HG03558 (cell line): Measurements from ENCODE around the gene SPDEF.

Source experiments
- ATAC-seq: cut with Tn5 transposase; IDR thresholded peaks from one replicate; pipeline ENCODE4 v1.9.1; 2021; ENCODE audit warnings: moderate number of reproducible peaks; ENCODE audit not compliant: unreplicated experiment; ENCODE audit errors: extremely low read depth

Gene SPDEF

DNA sequence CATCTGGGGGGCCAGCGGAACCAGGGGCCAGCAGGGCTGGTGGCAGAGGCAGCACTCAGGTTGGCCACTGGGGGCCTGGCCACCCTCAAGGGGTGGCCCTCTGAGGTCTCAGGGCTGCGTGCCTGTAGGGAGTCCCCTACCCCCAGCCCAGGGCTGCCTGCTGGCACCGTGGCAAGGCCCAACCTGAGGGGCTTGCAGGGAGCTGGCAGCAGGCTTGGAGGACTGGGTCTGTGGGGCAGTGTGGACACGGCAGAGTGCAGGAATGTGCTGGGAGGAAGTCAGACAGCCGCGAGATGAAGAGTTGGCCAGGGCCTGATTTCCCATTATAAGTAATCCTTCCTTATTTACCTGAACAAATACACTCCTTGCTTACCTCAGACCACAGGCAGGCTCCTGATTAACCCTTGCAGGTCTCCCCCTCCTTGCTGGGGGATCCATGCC lies at the start of gene SPDEF:
Gene SPDEF (minus strand): TSS at position 299 of the 441 bp plus-strand sequence. CDS start 11,874 bp downstream, outside the sequence.
- ATAC-seq = no peak

DNA sequence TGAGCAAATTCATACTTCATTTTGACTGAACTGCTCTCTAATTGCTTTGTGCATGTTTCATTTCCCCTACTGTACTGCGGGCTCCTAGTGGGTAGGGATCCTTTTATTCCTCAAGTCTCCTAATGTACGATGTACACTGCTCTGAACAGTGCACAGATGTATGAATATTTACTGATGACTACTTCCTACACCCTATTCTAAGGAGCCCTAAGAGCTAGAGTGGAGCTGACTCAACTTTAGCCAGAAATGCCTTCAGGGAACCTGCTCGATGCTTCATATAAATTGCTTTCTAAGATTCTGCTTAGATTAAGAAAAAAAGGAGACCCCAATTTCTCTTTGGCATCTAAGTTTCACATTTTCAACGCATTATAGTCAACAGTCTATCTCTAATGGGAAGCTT lies 47.6 kb upstream of the SPDEF start:
- ATAC-seq = no peak

DNA sequence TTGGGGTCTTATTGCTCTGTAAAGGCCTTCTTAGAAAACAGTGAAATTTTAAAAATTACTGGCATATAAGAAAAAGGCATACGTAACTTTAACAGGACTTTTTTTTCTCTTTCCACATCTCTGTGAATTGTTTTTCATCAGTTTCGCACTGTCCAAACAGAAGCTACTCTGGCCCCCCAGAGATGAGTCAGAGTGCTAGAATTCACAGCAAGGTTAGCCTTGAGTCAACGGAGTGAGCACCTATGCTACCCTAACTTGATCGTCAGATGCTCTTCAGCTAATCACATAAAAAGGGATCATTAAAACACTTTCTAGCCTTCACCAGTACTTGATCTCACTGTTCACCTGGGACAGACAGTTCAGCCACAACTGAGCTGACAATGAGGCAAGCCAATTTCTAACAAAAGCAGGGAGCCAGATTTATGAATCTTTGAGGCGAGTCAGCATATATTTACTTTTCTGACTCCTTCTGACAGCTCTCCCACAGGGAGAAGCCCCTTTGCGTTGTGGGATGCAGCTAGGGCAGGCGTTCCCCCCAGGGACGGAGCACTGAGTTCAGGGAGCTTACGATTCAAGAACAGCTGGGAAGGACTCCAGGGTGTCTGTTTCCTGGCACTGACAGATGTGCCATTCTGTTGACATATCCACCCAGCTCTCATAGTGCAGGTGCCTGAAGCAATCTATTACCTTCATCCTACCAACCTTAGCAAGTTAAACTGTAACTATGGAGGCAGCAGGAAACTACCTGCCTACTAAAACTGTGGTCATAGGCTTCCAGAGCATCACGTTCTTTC lies 46.4 kb upstream of the SPDEF start:
- no peak for ATAC-seq

DNA sequence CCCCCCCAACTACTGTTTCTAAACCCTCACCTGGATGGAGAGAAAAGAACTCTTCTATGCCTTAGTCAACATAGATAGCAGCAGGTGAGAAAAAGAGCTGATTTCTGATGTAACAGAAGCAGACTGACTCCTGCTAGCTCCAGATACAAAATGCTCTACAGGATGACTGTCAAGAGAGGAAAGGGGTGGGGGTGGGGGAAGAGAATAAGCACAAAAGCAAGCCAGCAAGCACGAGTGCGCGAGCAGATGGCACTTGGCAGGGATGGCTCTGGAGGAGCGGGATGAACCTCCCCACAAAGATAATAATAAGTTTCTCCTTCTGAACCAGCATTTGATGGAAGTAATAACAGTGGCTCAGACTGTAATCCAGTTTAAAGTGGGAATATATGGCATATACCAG lies 45.6 kb upstream of the SPDEF start:
- ATAC-seq = no peak

DNA sequence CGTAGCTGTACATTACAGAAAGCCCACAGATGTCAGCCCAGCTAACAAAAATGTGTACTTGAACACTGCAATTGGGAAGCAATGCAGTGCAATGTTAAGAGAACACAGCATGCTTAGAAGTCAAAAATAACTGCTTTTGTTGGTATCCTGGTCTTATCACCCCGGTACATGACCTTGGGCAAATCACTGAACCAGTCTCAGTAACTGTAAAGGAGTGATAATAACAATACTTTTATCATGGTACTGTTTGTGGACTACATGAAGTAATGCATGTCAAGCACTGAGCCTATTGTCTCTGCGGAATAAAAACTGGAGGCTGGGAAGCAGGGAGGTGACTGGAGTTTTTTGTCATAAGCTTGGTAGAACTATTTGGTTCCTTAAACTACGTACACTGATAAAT lies 44.7 kb upstream of the SPDEF start:
- ATAC-seq = no peak

DNA sequence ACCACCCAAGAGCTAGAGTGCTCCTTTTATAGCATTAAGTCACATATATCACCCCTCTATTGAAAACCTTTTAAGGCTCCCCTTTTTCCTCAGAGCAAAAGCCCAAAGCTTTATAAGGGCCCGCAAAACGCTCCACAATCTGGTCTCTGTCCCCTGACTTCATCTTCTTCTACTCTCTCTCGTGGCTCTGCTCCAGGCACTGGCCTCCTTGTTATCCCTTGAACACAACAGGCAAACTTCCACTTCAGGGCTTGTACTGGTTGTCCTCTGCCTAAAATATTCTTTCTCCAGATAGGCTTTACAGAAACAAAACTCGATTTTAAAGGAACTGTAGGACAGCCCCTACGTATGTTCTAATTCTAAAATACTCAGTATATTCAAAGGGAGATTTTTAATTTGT lies 44.0 kb upstream of the SPDEF start:
- no peak for ATAC-seq

DNA sequence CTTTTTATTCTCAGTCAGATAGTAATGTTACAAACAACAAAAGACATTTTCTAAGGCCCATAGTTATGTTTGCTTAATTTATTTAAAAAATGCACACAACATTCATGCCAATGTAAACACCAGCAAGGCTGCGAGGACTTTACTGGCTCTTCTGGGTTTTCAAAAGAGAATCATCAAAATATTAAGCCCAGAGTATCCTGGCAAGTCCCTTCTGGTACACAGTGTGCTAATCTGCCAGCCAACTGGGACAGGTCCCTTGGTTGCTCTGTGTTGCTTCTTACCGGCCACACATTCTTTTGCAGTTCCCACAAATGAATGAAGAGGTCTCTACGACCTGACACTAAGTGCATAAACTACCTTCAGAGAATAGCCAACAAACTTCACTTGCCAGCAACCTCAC lies 42.6 kb upstream of the SPDEF start:
- ATAC-seq = no peak

DNA sequence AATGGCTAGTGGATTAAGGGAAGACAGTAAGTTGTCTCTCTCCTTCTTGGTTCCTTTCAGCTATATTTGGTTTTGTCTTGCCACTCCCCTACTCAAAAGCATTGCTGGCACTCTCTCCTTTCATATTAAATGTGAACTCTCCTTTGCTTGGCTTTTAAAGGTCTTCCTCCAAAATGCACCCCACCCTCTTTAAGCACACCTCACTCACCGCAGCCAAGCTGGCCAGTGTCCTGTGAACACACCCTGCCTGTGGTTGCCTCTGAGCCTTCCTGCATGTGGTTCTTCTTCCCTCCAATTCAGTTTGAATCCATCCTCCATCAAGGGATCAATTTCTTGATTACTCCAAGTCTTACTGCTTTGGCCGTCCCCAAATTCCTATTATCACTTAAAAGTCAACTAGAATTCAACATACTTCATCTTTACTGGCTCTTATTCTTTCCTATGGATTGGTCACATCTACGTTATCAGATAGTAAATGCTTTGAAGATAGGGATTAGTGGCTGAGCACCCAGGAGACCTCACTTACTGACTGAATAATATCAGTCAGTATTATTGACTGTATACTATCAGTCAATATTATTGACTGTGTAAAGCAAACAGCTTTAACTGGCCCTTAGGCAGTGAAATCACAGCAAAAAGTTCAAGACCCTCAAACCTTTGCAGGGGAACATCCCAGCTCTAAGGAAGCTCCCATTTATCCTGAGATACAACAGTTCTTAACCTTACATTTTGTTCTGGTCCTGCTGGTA lies 41.6 kb upstream of the SPDEF start:
- no peak for ATAC-seq

DNA sequence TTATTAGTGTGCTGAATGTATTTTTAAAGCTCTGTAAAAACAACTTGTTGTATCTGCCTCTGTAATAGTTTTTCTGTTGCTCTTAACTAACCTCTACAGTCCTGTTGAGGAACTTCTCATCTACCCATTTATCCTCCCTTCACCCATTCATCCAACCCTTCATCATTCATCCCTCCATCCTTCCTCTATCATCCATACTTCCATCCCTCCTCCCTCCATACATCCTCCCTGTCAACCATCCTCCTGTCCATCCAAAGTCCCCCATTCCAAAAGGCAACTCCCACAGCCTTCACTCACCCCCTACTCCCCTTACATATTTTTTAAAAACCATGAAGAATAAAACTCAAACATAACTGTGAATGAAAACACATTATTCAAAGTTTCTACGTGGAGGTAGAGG lies 40.7 kb upstream of the SPDEF start:
- ATAC-seq = no peak

DNA sequence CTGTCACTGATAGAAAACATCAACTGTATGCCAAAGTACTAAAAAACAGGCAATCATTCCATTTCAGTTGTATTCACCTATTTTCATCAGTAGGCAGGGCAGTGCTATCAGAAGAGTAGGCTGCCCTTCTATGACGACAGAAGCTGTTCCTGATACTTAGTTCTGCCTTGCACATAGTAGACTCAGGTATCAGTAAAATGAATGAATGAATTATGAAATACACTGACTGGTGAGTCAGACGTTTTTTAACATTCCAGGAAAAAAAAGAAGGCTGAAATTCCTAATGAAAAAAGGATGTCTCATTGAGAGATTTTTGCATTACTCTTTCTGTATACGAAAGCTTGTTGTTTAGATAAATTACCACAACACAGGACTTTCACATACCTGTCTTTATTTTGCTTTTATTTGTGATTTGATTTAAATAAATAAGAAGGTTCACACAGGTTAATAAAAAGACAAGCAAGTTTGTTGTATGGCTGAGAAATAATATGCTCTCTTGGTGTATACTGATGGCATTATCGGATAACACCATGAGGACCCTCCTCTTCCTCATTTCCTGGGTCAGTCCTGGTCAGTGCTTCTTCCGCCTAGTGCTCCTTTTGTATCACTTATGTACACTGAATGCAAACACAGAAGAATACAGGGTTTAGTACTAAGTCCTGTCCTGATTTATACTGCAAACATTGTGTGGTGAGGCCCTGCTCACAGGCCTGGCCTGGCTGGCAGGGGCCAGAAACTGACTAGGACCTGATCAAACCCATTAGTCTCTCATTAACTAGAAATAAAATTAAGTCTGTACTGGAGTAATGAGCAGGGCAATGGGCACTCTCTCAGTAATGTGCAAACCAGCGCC lies 39.4 kb upstream of the SPDEF start:
- no peak for ATAC-seq

DNA sequence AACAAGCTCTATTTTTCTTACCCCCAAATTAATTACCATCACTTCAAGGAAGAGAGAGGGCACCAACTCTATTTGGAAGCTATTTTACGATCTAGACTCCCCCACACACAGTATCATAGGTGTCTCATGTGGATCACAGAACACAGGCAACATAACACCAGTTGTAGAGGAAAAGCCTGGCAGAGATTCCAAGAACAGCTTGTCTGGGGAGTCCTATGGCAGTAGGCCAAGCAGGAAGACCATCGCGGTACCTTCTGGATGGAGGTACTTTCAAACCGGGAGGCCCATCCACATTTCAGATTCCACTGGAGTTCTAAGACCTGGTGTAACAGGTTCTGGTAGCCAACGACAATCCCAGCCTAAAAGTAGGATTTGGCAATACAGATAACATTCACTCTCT lies 37.6 kb upstream of the SPDEF start:
- ATAC-seq = no peak

DNA sequence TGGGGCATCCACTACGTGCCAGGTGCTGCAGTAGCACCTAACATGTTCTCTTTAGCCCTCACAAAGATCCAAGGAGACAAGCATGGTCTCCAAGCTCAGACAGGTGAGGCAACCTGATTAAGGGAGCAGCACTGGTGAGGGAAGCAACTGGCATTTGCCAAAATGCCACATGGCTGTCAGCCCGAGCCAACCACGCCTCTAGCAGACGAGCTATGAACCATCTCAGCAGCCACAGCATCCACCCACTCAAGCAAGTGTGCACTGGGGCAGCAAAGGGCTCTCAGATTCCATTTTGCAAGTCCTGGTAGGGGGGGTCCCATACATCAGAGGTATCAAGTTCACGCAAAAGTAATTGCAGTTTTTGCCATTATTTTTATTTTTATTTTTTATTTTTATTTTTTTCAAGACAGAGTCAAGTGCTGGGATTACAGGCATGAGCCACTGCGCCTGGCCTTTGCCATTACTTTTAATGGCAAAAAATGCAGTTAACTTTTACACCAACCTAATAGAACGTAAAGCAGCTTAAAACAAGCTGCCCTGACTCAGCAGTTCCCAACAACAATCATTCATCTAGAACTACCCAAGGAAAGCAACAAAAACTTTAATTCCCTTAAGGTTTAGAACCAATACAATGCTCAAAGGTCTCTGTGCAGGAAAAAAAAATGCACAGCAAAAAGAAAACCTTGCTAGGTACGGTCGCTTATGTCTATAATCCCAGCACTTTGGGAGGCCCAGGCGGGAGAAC lies 36.3 kb upstream of the SPDEF start:
- no peak for ATAC-seq

DNA sequence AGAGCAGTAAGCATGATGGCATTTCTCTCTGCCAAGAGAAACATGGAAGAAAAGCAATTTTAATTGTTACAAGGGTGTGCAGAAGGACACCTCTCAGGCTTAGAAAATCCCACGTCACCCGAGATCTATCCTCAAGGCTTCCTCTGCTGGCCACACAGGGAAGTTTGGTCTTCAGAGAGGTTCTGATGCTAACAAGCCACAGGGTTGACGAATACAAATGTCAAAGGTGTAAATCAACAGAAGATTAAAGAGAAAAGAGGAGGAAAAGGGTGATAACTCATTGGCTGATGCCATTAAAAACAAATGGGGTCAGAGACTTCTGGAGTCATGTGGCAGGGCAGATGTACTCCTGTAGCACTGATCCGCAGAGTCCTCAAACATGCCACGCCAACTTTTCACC lies 33.6 kb upstream of the SPDEF start:
- no peak for ATAC-seq

DNA sequence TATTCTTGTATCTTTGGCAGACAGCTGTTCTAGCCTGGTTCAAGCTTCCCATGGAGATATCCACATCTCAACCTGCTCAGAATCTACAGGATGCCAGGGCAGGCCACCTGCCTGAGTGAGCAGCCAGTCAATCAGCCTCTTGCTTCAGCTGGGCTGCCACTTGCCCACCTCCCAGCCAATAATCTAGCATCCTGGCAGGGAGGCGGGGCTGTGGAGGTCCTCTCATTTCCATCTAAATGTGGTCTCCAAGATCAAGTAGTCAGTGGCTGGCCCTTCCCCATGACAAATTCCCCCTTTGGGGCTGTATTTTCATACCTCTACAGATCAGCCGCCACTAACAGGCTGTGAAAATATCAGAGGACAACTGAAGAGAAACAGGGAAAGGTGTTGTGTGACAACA lies 33.0 kb upstream of the SPDEF start:
- no peak for ATAC-seq

DNA sequence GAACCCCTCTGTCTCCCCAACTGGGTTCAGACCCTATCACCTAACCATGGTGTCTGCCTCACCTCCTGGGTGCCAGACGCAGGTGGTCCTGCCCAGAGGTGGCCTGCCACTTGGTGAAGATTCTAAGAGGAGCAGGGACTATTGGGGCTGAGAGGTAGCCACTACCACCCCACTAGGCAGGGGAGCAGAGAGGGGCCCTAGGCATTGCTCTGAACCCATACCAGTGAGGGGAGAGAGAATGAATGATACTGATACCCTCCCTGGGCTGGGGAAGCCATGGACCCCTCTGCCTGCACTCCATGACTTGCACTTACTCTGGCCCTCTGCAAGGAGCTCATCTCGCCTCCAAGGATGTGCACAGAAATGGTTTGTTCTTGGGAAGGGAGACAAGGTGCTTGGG lies 31.7 kb upstream of the SPDEF start:
- no peak for ATAC-seq

DNA sequence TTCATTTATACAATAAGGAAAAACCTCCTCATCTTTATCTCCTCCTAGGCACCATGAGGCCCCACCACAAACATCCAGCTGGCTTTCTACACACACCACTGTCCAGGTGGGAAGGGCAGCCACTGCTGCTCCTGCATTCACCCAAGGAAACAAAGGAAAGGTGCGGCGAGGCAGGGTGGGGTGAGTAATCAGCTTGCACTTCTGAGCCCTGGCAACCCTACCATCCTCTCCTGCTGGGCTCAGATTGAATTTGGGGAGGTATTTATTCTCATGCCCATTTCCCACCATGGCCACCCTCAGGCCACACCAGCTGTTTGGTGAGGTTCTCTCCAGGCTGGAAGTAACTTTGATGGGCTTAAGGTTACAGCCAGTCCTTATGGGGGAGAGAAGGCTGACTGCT lies 31.2 kb upstream of the SPDEF start:
- no peak for ATAC-seq

DNA sequence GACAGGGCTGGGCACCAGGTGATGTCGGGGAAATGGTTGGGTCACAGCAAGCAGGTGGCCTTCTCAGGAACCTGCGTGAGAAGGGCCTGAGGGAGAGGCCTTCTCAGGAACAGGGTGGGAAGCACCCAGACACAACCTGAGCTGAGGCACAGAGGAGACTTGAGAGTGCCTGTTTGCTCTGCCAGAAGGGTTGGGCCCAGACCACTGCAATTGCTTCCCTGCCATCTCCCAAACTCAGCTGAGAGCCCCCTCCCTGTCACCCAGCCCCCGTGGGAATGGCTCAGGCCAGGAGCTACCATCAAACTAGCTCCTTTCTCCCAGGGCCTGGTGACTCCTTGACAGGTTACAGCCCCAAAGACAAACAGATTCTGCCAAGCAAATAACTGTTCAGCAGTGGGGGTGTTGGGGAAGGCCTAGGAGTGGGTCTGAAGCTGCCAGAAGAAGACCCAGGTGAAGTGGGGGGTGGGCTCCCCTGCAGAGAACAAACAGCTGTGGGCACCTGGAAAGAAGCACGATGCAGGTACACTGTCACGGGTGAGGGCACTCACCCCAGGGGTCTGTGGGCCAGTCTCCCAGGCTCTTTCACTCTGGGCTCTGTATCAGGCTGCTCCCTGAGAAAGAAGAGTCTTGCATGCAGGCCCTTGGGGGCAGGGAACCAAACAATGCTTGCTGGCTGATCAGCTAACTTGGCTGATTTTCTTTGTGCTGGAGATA lies 30.4 kb upstream of the SPDEF start:
- no peak for ATAC-seq

DNA sequence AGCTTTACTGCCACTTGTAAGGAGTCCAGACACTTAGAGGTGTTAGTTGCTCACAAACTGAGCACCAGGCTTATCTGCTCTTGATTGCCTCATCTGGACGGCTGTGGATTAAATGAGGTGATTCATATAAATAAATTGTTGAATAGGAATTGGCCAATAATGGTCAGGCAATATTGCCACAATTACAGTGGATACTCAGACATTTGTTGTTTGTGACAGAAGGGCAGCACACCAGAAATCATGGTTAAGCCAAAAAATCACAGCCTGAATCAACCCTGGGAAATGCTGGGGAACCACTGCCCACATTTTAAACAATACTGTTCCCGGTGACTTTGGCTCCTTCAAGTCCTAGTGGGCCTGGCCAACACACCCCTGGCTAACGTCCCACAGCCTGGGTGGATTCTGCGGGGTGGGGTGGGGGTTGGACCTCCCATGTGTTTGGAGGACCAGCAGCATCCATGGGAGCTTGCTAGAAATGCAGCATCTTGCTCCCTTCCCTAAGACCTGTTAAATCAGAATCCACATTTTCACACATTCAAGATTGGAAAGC lies 29.5 kb upstream of the SPDEF start:
- no peak for ATAC-seq

DNA sequence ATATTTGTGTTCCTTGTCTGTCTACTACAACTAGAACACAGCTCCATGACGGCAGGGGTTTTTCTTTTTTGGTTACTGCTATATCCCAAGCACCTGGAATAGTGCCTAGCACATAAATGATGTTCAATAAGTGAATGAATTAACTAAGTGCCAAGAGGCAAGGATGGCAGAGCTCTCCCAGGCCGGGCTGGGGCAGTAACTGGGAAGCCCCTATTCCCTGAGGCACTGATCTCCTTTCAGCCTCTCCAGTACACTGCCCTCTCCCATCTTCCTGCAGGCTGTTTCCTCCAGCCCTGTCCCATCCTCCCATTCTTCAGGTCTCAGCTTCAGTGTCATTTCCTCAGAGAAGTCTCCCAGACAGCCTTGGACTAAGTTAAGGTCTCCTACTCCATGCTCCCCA lies 29.0 kb upstream of the SPDEF start:
- no peak for ATAC-seq
